ENCODE results near the gene TSPAN13.

The TSPAN13 gene

GRCh38 chr7:16753932-16754855, 639 bp downstream of the TSPAN13 start:
- no peak for TF ChIP-seq CTCF (IDR thresholded peaks at IDR 0.05)

- TF ChIP-seq CTCF (IDR thresholded peaks at IDR 0.05) = no peak
These were observed 1.3 kb downstream of the TSPAN13 start for GRCh38 chr7:16754856-16755317.

- no peak for TF ChIP-seq CTCF (IDR thresholded peaks at IDR 0.05)
These were observed 1.8 kb downstream of the TSPAN13 start for GRCh38 chr7:16755397-16755796.

GRCh38 chr7:16758036-16758435, 4.5 kb downstream of the TSPAN13 start:
- TF ChIP-seq CTCF (IDR thresholded peaks at IDR 0.05) = no peak

- no peak for TF ChIP-seq CTCF (IDR thresholded peaks at IDR 0.05)
These were observed 5.4 kb downstream of the TSPAN13 start for GRCh38 chr7:16758631-16759611.

- no peak for TF ChIP-seq CTCF (IDR thresholded peaks at IDR 0.05)
These were observed 6.3 kb downstream of the TSPAN13 start for GRCh38 chr7:16759840-16760239.

GRCh38 chr7:16762177-16762576, 8.6 kb downstream of the TSPAN13 start:
- no peak for TF ChIP-seq CTCF (IDR thresholded peaks at IDR 0.05)
